ENCODE data around the gene CDH4. TPM values are rescaled to one million over a fixed set of nuclear protein-coding genes. Genes with fewer than 3 reads are reported as not detected.

Gene CDH4
- total RNA-seq, 3 donors from 2014 or later (not counting 1 experiment from before 2014, with no cell fraction given) = 0.18 TPM; not detected in 2

DNA sequence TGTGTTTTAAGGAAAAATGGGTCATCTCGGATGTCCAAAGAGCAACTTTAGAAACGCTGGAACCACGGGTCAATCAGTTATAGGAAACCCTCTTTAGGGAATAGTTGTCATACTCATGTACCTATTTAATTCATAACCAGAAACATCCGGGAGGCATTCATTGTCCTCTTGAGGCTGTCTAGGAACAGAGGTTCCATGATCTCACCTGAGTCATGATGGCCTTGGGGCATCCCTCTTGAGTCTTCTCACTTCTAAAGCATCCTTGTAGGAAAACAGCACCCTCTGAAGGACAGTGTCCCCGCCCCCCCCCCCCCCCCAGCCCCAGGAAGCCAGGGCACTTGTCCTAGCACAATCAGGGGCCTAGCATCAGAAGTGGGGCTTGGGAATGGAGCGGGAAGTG is 46.3 kb upstream of the CDH4 start:
- Mint-ChIP-seq H3K4me1 (no peaks in the 10 kb centered on the region), H3K9me3 (peaks cover 0 to 2% of the 10 kb centered on the region in 2 donors), H3K36me3 (no peaks in the 10 kb centered on the region), H3K27ac (no peak overlapping the region), H3K4me3 (no peak overlapping the region), H3K27me3 (ENCODE audit: low read depth in 2 of 2) (peaks cover 3 to 9% of the 10 kb centered on the region in 2 donors)
- Histone ChIP-seq H3K4me3 (ENCODE audit: low read length) (no peak overlapping the region), H3K9me3 (ENCODE audit: control insufficient read depth, insufficient read depth, low read length) (no peaks in the 10 kb centered on the region), H3K4me1 (ENCODE audit: control insufficient read depth, insufficient read depth, low read length) (no peaks in the 10 kb centered on the region), H3K27ac (ENCODE audit: low read length) (no peak overlapping the region), H3K36me3 (ENCODE audit: control insufficient read depth, insufficient read depth, low read length) (no peaks in the 10 kb centered on the region), H3K27me3 (ENCODE audit: control insufficient read depth, insufficient read depth, low read length) (no peaks in the 10 kb centered on the region)
- no peak for DNase-seq
- WGBS (ENCODE audit: insufficient coverage) = 70% methylated on average over 6 of the region's 6 CpGs
- TF ChIP-seq, protein P1, sequence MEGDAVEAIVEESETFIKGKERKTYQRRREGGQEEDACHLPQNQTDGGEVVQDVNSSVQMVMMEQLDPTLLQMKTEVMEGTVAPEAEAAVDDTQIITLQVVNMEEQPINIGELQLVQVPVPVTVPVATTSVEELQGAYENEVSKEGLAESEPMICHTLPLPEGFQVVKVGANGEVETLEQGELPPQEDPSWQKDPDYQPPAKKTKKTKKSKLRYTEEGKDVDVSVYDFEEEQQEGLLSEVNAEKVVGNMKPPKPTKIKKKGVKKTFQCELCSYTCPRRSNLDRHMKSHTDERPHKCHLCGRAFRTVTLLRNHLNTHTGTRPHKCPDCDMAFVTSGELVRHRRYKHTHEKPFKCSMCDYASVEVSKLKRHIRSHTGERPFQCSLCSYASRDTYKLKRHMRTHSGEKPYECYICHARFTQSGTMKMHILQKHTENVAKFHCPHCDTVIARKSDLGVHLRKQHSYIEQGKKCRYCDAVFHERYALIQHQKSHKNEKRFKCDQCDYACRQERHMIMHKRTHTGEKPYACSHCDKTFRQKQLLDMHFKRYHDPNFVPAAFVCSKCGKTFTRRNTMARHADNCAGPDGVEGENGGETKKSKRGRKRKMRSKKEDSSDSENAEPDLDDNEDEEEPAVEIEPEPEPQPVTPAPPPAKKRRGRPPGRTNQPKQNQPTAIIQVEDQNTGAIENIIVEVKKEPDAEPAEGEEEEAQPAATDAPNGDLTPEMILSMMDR (IDR thresholded peaks at IDR 0.05) = no peak
- ATAC-seq = no peak
- intact Hi-C loops (cut with micrococcal nuclease) = no loop called here

DNA sequence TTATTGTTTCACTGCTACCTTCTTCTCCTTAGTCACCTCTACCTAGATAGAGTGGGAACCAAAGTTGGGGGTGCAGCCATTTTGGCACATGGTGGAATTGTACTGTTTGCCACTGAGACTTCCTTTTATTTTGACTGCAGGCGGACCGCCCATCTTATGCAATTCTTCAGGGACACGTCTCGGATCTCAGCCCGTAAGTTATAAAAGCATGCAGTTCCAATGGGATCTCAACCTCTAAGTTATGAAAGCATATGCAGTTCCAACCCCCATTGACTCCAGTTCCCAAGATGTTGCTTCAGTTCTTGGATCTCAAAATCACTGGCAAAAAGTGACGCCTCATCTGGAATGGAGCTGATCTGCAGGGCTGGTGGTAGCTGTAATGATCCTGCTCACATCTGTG is 41.2 kb upstream of the CDH4 start:
- H3K4me1 ChIP-seq (ENCODE audit: control insufficient read depth, insufficient read depth, low read length) = no peaks in the 10 kb centered on the region
- no peak overlapping the region for H3K4me3 ChIP-seq (ENCODE audit: low read length)
- DNase-seq (no peak), ATAC-seq (no peak)
- Mint-ChIP-seq H3K27ac (no peak overlapping the region), H3K36me3 (no peaks in the 10 kb centered on the region), H3K9me3 (no peaks in the 10 kb centered on the region), H3K4me1 (no peaks in the 10 kb centered on the region), H3K4me3 (no peak overlapping the region), H3K27me3 (ENCODE audit: low read depth in 2 of 2) (peaks cover 9 to 13% of the 10 kb centered on the region in 2 donors)
- no peaks in the 10 kb centered on the region for H3K27me3 ChIP-seq (ENCODE audit: control insufficient read depth, insufficient read depth, low read length)
- H3K36me3 ChIP-seq (ENCODE audit: control insufficient read depth, insufficient read depth, low read length) = no peaks in the 10 kb centered on the region
- H3K27ac ChIP-seq (ENCODE audit: low read length) = no peak overlapping the region
- intact Hi-C loops (cut with micrococcal nuclease) = no loop called here
- TF ChIP-seq, protein P1 (IDR thresholded peaks at IDR 0.05) = no peak
- no peaks in the 10 kb centered on the region for H3K9me3 ChIP-seq (ENCODE audit: control insufficient read depth, insufficient read depth, low read length)
- WGBS (ENCODE audit: insufficient coverage) = 77% methylated on average over 6 of the region's 6 CpGs

DNA sequence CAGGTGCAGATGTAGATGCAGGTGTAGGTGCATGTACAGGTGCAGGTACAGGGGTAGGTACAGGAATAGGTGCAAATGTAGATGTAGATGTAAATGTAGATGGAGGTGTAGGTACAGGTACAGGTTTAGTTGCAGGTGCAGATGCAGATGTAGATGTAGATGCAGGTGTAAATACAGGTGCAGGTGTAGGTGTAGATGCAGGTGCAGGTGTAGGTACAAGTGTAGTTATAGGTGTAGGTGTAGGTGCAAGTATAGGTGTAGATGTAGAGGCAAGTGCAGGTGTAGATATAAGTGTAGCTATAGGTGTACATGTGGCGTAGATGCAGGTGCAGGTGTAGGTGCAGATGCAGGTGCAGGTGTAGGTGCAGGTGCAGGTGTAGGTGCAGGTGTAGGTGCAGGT is 34.2 kb upstream of the CDH4 start:
- peaks cover 0 to 2% of the 10 kb centered on the region in 2 donors for H3K9me3 Mint-ChIP-seq

DNA sequence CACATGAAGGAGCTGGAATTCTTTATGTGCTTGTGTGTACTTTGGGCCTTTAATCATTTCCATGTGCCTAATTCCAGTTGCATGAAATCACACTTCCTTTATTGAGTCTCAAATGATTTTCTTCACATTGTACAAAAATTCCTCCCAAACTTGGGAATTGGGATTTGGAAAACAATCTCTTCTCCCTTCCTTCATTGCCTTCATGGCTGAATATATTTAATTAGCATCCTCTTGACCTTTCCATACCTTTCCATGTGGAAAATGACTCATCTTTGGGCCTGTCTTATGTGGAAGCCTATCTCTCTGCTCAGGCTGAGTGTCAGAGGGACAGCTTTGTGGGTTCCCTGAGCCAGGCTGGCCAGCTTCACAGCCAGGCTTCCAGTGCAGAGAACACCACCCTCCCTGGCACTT is 33.0 kb upstream of the CDH4 start:
- H3K27me3 ChIP-seq (ENCODE audit: control insufficient read depth, insufficient read depth, low read length) = no peaks in the 10 kb centered on the region
- no peaks in the 10 kb centered on the region for H3K9me3 ChIP-seq (ENCODE audit: control insufficient read depth, insufficient read depth, low read length)
- no peaks in the 10 kb centered on the region for H3K4me1 Mint-ChIP-seq
- H3K27ac ChIP-seq (ENCODE audit: low read length) = no peak overlapping the region
- no peak overlapping the region for H3K27ac Mint-ChIP-seq
- no peaks in the 10 kb centered on the region for H3K4me1 ChIP-seq (ENCODE audit: control insufficient read depth, insufficient read depth, low read length)
- no peak overlapping the region for H3K4me3 ChIP-seq (ENCODE audit: low read length)
- no peak overlapping the region for H3K4me3 Mint-ChIP-seq
- no peak for ATAC-seq
- peaks cover 0 to 2% of the 10 kb centered on the region in 2 donors for H3K9me3 Mint-ChIP-seq
- H3K36me3 Mint-ChIP-seq = no peaks in the 10 kb centered on the region
- TF ChIP-seq, protein P1 (IDR thresholded peaks at IDR 0.05) = no peak
- no peak for DNase-seq
- intact Hi-C loops (cut with micrococcal nuclease) = no loop called here
- H3K27me3 Mint-ChIP-seq (ENCODE audit: low read depth in 2 of 2) = peaks cover 8 to 10% of the 10 kb centered on the region in 2 donors
- H3K36me3 ChIP-seq (ENCODE audit: control insufficient read depth, insufficient read depth, low read length) = no peaks in the 10 kb centered on the region

More for the DNA sequence above, 34.2 kb upstream of the CDH4 start:
- H3K27me3 Mint-ChIP-seq (ENCODE audit: low read depth in 2 of 2) = peaks cover 14 to 16% of the 10 kb centered on the region in 2 donors
- no peaks in the 10 kb centered on the region for H3K36me3 ChIP-seq (ENCODE audit: control insufficient read depth, insufficient read depth, low read length)
- H3K4me3 Mint-ChIP-seq = no peak overlapping the region
- H3K9me3 ChIP-seq (ENCODE audit: control insufficient read depth, insufficient read depth, low read length) = no peaks in the 10 kb centered on the region
- no peaks in the 10 kb centered on the region for H3K27me3 ChIP-seq (ENCODE audit: control insufficient read depth, insufficient read depth, low read length)
- intact Hi-C loops (cut with micrococcal nuclease) = no loop called here
- H3K4me3 ChIP-seq (ENCODE audit: low read length) = no peak overlapping the region
- TF ChIP-seq, protein P1 (IDR thresholded peaks at IDR 0.05) = no peak
- no peaks in the 10 kb centered on the region for H3K4me1 ChIP-seq (ENCODE audit: control insufficient read depth, insufficient read depth, low read length)
- H3K27ac Mint-ChIP-seq = no peak overlapping the region
- H3K36me3 Mint-ChIP-seq = no peaks in the 10 kb centered on the region
- ATAC-seq (no peak), DNase-seq (no peak)
- WGBS (ENCODE audit: insufficient coverage) = 95% methylated on average over 1 of the region's 1 CpG
- H3K4me1 Mint-ChIP-seq = no peaks in the 10 kb centered on the region
- no peak overlapping the region for H3K27ac ChIP-seq (ENCODE audit: low read length)
